Activated B cell treated with CpG ODN at 0.5 μM for 24 hours (primary cell): Measurements from ENCODE around the gene IL15RA. TPM values are rescaled to one million over a fixed set of nuclear protein-coding genes. Genes with fewer than 3 reads are reported as not detected.

Experiments
- ATAC-seq: fragments of 200-7000 bp; cut with Tn5 transposase; one replicate; pipeline ENCODE4 v1.10.0; 2021; ENCODE audit warnings: low read depth, mild to moderate bottlenecking, moderate library complexity
- CTCF ChIA-PET: fragments of 350-600 bp; sonication (Branson Sonifier 250); formaldehyde crosslinking; loops from one replicate; lab custom pipeline; 2021; ENCODE audit warnings: antibody characterized with exemption; lab: Charles Lee
- POLR2A ChIA-PET: fragments of 350-600 bp; sonication (Branson Sonifier 250); formaldehyde crosslinking; loops from one replicate; lab custom pipeline; 2021; ENCODE audit warnings: antibody characterized with exemption; lab: Charles Lee
- DNase-seq: peaks from one replicate; pipeline ENCODE4 v3.0.0; 2022
- H3K27ac Mint-ChIP-seq: one replicate; pipeline ENCODE4 v1.8.0; 2020; ENCODE audit warnings: mixed read lengths
- H3K27me3 Mint-ChIP-seq: one replicate; pipeline ENCODE4 v1.8.0; 2021; ENCODE audit warnings: mixed read lengths
- H3K36me3 Mint-ChIP-seq: one replicate; pipeline ENCODE4 v1.8.0; 2021; ENCODE audit warnings: low read depth, mixed read lengths
- H3K4me1 Mint-ChIP-seq: one replicate; pipeline ENCODE4 v1.8.0; 2021; ENCODE audit warnings: mixed read lengths
- H3K4me3 Mint-ChIP-seq: one replicate; pipeline ENCODE4 v1.8.0; 2020; ENCODE audit warnings: mild to moderate bottlenecking, mixed read lengths
- H3K9me3 Mint-ChIP-seq: one replicate; pipeline ENCODE4 v1.8.0; 2020; ENCODE audit warnings: mixed read lengths
- CTCF ChIP-seq: fragments of 200-600 bp; IDR thresholded peaks from one replicate; pipeline ENCODE4 v1.8.0; 2022; ENCODE audit warnings: antibody characterized with exemption, mild to moderate bottlenecking
- intact Hi-C: fragments of 100-400 bp; cut with micrococcal nuclease; formaldehyde crosslinking; loops from one replicate; pipeline ENCODE4 v1.15.1; 2024
- total RNA-seq: library from RNA; stranded (reverse); gene quantifications from 2 replicates; pipeline ENCODE4 v1.2.3, GENCODE V29; 2022

Gene IL15RA
- total RNA-seq, 1 donor from 2014 or later: 19.1 TPM

- Mint-ChIP-seq H3K36me3 (peaks cover 6% of the 10 kb centered on the region), H3K9me3 (peaks cover 12% of the 10 kb centered on the region), H3K4me1 (peaks cover 10% of the 10 kb centered on the region), H3K27me3 (no peaks in the 10 kb centered on the region), H3K27ac (peak overlapping the region; percentile 62), H3K4me3 (no peak overlapping the region)
- DNase-seq: no peak
- TF ChIP-seq CTCF: no peak
- intact Hi-C loops: loop anchor here (1.0 kb wide), 1 partner anchor 11 kb away; the partner anchor contains the start of gene IL15RA
- POLR2A ChIA-PET: interaction anchor here (1.0 to 1.7 kb wide), 3 partner anchors 12 to 26 kb away, joined by 3 to 8 read pairs (median 3); partner anchors contain the start of gene IL15RA
- CTCF ChIA-PET: no interaction called here
- ATAC-seq: no peak
Measured at GRCh38 chr10:5988336-5988920, 11.1 kb upstream of the IL15RA start.

- DNase-seq (no peak), ATAC-seq (peak; percentile 90)
- H3K4me1 Mint-ChIP-seq: peaks cover 10% of the 10 kb centered on the region
- ChIA-PET CTCF (interaction anchor here (1.0 kb wide), 1 partner anchor 26 kb away, joined by 3 read pairs; no protein-coding TSS in a partner anchor), POLR2A (interaction anchor here (0.8 to 1.7 kb wide), 4 partner anchors 11 to 360 kb away, joined by 3 to 8 read pairs (median 3); partner anchors contain the start of gene IL15RA)
- intact Hi-C loops: loop anchor here (1.0 kb wide), 1 partner anchor 10 kb away; the partner anchor contains the start of gene IL15RA
- H3K4me3 Mint-ChIP-seq: peak overlapping the region; percentile 6
- H3K27me3 Mint-ChIP-seq: no peaks in the 10 kb centered on the region
- peaks cover 12% of the 10 kb centered on the region for H3K9me3 Mint-ChIP-seq
- peaks cover 6% of the 10 kb centered on the region for H3K36me3 Mint-ChIP-seq
- TF ChIP-seq CTCF: no peak
- H3K27ac Mint-ChIP-seq: peak overlapping the region; percentile 62
Measured at GRCh38 chr10:5987747-5988146, 10.4 kb upstream of the IL15RA start.

- POLR2A ChIA-PET: no interaction called here
- Mint-ChIP-seq H3K4me3 (no peak overlapping the region), H3K36me3 (no peaks in the 10 kb centered on the region), H3K27ac (no peak overlapping the region), H3K9me3 (no peaks in the 10 kb centered on the region), H3K27me3 (no peaks in the 10 kb centered on the region), H3K4me1 (peaks cover 10% of the 10 kb centered on the region)
- CTCF ChIA-PET: no interaction called here
- DNase-seq (no peak), ATAC-seq (no peak)
- intact Hi-C loops: no loop called here
- TF ChIP-seq CTCF: no peak
Measured at GRCh38 chr10:5985029-5985428, 7.7 kb upstream of the IL15RA start.

GRCh38 chr10:5983774-5984173 lies 6.4 kb upstream of the IL15RA start:
- CTCF ChIA-PET: no interaction called here
- no peak for ATAC-seq
- intact Hi-C loops: no loop called here
- H3K4me1 Mint-ChIP-seq: peaks cover 10% of the 10 kb centered on the region
- no peaks in the 10 kb centered on the region for H3K9me3 Mint-ChIP-seq
- POLR2A ChIA-PET: no interaction called here
- H3K27ac Mint-ChIP-seq: no peak overlapping the region
- TF ChIP-seq CTCF: no peak
- no peaks in the 10 kb centered on the region for H3K36me3 Mint-ChIP-seq
- DNase-seq: no peak
- no peak overlapping the region for H3K4me3 Mint-ChIP-seq
- H3K27me3 Mint-ChIP-seq: no peaks in the 10 kb centered on the region

- ChIA-PET POLR2A (no interaction called here), CTCF (no interaction called here)
- Mint-ChIP-seq H3K27me3 (no peaks in the 10 kb centered on the region), H3K4me1 (peaks cover 5% of the 10 kb centered on the region), H3K36me3 (peaks cover 4% of the 10 kb centered on the region), H3K4me3 (no peak overlapping the region), H3K27ac (no peak overlapping the region), H3K9me3 (no peaks in the 10 kb centered on the region)
- no peak for ATAC-seq
- intact Hi-C loops: no loop called here
- DNase-seq: no peak
- no peak for TF ChIP-seq CTCF
Measured at GRCh38 chr10:5981529-5981928, 4.2 kb upstream of the IL15RA start.
